Astrocyte (in vitro differentiated cells and primary cell): ENCODE measurements around the gene CCL28.
"Not testable (repeated sequence)": the region's sequence is repeated elsewhere in the genome, so short reads cannot be mapped to it uniquely, and the experiment has no call there.

Source experiments
- CTCF ChIP-seq: IDR thresholded peaks from 2 replicates; pipeline ENCODE4 v1.5.1; 2011; ENCODE audit warnings: low read depth, mild to moderate bottlenecking, inconsistent platforms, low read length, moderate library complexity; ENCODE audit not compliant: insufficient read depth
- EZH2 ChIP-seq: IDR thresholded peaks from 2 replicates; pipeline ENCODE4 v1.6.1; 2012; ENCODE audit warnings: mild to moderate bottlenecking, low read length, inconsistent platforms; ENCODE audit not compliant: insufficient read depth

- not testable (repeated sequence) for TF ChIP-seq CTCF, EZH2
Measured at GRCh38 chr5:43423086-43423485, 10.9 kb upstream of the CCL28 start.
